ENCODE results near the gene NUCKS1. TPM values are rescaled to one million over a fixed set of nuclear protein-coding genes. Genes with fewer than 3 reads are reported as not detected.

Gene NUCKS1
- total and polyA plus RNA-seq, 8 donors, result 15.1 to 91.4 (median 53.5) TPM

GRCh38 chr1:205670611-205671430 lies 79.2 kb downstream of the NUCKS1 start:
- Histone ChIP-seq H3K4me3 (no peak overlapping the region), H3K36me3 (no peaks in the 10 kb centered on the region), H3K27ac (no peak overlapping the region), H3K9me3 (no peaks in the 10 kb centered on the region), H3K4me1 (no peaks in the 10 kb centered on the region), H3K27me3 (no peaks in the 10 kb centered on the region)
- peak in 2 of 6 donors; percentile 13 to 44 for DNase-seq
- TF ChIP-seq CTCF (IDR thresholded peaks at IDR 0.05), result no peak
- no peak for FAIRE-seq
- intact Hi-C loops (cut with DNase I), result no loop called here
- WGBS, 2 donors, result 66 to 73% methylated on average over 13 of the region's 13 CpGs
- ATAC-seq, result peak in 3 of 4 donors; percentile 17 to 58 (median 50)

- Histone ChIP-seq H3K27ac (no peak overlapping the region), H3K4me1 (no peaks in the 10 kb centered on the region), H3K4me3 (no peak overlapping the region), H3K9me3 (no peaks in the 10 kb centered on the region), H3K27me3 (no peaks in the 10 kb centered on the region), H3K36me3 (no peaks in the 10 kb centered on the region)
- intact Hi-C loops (cut with DNase I), result no loop called here
- no peak for DNase-seq
- no peak for ATAC-seq
- WGBS, 2 donors, result 86 to 91% methylated on average over 5 of the region's 5 CpGs
- no peak for FAIRE-seq
- TF ChIP-seq CTCF (IDR thresholded peaks at IDR 0.05), result no peak
These were observed 79.9 kb downstream of the NUCKS1 start for GRCh38 chr1:205670150-205670446.

- no peak overlapping the region for H3K27ac ChIP-seq
- no peaks in the 10 kb centered on the region for H3K9me3 ChIP-seq
- H3K36me3 ChIP-seq, result no peaks in the 10 kb centered on the region
- ATAC-seq (peak in 1 of 4 donors; percentile 20), FAIRE-seq (no peak), DNase-seq (peak in 1 of 6 donors; percentile 48)
- no peak for TF ChIP-seq CTCF (IDR thresholded peaks at IDR 0.05)
- H3K4me1 ChIP-seq, result no peaks in the 10 kb centered on the region
- intact Hi-C loops (cut with DNase I), result no loop called here
- H3K27me3 ChIP-seq, result no peaks in the 10 kb centered on the region
- no peak overlapping the region for H3K4me3 ChIP-seq
- WGBS, 2 donors, result 76 to 79% methylated on average over 20 of the region's 20 CpGs
These were observed 80.4 kb downstream of the NUCKS1 start for GRCh38 chr1:205669341-205670149.

- Histone ChIP-seq H3K36me3 (no peaks in the 10 kb centered on the region), H3K27me3 (no peaks in the 10 kb centered on the region), H3K4me3 (no peak overlapping the region), H3K27ac (no peak overlapping the region), H3K9me3 (no peaks in the 10 kb centered on the region), H3K4me1 (no peaks in the 10 kb centered on the region)
- DNase-seq (peak in 1 of 6 donors; percentile 35), FAIRE-seq (no peak), ATAC-seq (no peak)
- intact Hi-C loops (cut with DNase I), result no loop called here
- WGBS, 2 donors, result 85 to 96% methylated on average over 5 of the region's 5 CpGs
- TF ChIP-seq CTCF (IDR thresholded peaks at IDR 0.05), result no peak
These were observed 81.0 kb downstream of the NUCKS1 start for GRCh38 chr1:205668951-205669340.
